Vagina (tissue), 2 donors: ENCODE data around the gene APAF1.

ENCODE experiments used
- POLR2AphosphoS5 ChIP-seq, 2 donors: sonication (generic); formaldehyde crosslinking; IDR thresholded peaks; one replicate each; pipeline ENCODE4 v1.9.0; 2017; ENCODE audit warnings: antibody characterized with exemption in 2 of 2, mild to moderate bottlenecking in 2 of 2, low read depth in 1 of 2; ENCODE audit not compliant: insufficient read depth in 1 of 2
- TF ChIP-seq, protein P1 (sequence below), 3 experiments: fragments of 450-650 bp in 2 of 3; fragments of 200-600 bp in 1 of 3; sonication (generic) in 1 of 3; IDR thresholded peaks; one replicate each; pipeline ENCODE4 v1.5.1; 2017 to 2019; ENCODE audit warnings: antibody characterized with exemption in 3 of 3, mild to moderate bottlenecking in 2 of 3, moderate library complexity in 2 of 3

DNA sequence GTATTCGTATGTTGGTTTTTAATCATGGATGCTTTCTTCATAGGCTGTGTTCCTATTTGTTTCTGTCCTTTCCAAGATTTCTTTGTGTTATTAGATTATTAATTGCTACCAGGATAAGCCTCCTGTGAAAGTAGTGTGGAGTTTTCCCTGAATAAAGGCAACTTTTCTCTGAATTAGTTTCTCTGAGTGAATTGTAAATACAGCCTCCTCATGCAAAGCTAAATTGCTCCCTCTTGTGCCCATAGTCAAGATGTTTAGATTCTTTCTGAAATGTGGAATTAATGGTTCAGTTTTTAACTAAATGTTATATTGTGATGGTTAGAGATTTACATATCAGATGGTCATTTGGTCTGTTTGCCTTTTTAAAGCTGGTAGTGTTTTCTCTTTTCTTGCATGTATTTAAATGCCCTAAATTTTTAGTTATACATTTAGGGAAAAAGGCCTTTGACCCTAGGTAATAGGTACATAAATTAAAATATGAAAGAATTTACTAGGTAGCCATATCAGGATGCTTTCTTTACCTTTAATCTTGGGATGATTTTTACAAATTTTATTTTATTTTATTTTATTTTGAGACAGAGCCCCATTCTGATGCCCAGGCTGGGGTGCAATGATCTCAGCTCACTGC, 8.9 kb downstream of the APAF1 start:
- TF ChIP-seq, protein P1, sequence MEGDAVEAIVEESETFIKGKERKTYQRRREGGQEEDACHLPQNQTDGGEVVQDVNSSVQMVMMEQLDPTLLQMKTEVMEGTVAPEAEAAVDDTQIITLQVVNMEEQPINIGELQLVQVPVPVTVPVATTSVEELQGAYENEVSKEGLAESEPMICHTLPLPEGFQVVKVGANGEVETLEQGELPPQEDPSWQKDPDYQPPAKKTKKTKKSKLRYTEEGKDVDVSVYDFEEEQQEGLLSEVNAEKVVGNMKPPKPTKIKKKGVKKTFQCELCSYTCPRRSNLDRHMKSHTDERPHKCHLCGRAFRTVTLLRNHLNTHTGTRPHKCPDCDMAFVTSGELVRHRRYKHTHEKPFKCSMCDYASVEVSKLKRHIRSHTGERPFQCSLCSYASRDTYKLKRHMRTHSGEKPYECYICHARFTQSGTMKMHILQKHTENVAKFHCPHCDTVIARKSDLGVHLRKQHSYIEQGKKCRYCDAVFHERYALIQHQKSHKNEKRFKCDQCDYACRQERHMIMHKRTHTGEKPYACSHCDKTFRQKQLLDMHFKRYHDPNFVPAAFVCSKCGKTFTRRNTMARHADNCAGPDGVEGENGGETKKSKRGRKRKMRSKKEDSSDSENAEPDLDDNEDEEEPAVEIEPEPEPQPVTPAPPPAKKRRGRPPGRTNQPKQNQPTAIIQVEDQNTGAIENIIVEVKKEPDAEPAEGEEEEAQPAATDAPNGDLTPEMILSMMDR (IDR thresholded peaks at IDR 0.05): peak; percentile 11 to 45 (median 33)
- no peak for TF ChIP-seq POLR2AphosphoS5 (IDR thresholded peaks at IDR 0.05; ENCODE audit: insufficient read depth in 1 of 2, low read depth in 1 of 2)
